HG03159 (cell line): ENCODE measurements around the gene BPIFB6.

Source experiments
- ATAC-seq: cut with Tn5 transposase; IDR thresholded peaks from one replicate; pipeline ENCODE4 v1.9.1; 2021; ENCODE audit warnings: mild to moderate bottlenecking, moderate library complexity; ENCODE audit not compliant: unreplicated experiment

The BPIFB6 gene

DNA sequence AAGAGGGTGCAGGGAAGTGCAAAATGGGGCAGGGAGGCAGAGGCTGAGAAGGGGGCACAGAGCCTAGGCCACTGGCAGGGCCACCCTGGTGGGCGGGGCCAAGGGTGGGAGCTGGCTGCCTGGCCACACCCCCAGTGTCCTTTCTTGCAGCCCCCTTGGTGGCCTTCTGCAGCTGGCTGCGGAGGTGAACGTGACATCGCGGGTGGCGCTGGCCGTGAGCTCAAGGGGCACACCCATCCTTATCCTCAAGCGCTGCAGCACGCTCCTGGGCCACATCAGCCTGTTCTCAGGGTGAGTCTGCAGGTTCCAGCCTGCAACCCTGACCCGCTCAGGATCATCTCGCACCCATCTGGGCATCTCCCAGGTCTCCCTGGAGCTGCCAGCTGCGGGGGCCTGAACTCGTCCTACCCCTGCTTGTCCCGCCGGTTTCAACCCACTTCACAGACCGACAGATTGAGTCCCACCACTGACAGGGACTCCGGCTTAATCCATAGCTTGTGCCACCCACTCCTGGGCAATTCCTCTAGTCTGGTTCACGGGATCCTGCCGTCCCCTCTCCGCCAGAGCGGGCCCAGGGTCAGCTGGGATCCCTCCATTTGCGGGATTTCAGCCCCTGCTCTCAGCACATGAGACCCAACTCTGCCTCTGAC is 28.4 kb downstream of the BPIFB6 start:
- ATAC-seq, result no peak

GRCh38 chr20:33061658-33062028 is 30.2 kb downstream of the BPIFB6 start:
- ATAC-seq, result no peak

DNA sequence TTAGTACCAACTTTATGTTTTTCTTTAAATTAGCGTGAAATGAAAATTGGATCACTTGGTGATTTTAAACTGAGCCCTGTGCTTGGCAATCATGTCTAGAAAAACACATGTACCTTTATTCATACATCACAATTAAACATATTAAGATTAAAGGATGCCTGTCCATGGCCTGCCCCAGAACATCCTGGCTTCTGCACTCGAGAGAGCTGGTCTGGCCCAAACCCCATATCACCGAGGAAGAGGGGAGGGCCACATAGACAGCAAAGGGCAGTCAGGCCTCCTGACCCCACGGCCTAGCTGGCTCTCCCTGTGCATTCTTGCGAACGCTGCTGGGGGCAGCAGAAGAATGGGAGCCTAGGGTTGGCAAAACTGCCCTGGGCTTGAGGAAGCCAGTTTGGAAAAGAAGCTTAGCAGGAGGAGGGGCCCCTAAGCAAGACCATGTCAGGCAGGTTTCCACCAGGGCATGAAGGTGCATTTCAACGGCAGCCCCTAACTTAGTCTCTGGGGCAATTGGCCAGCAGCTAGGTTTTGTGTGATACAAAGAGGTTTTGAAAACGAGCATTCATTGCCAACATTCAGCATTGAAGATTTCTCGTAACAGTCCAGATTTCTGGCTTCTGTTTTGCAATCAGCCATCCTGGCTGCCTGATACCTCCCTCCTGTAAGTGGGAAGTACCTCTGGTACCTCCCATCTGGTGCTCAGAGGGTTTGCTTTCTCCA is 30.8 kb downstream of the BPIFB6 start:
- no peak for ATAC-seq

DNA sequence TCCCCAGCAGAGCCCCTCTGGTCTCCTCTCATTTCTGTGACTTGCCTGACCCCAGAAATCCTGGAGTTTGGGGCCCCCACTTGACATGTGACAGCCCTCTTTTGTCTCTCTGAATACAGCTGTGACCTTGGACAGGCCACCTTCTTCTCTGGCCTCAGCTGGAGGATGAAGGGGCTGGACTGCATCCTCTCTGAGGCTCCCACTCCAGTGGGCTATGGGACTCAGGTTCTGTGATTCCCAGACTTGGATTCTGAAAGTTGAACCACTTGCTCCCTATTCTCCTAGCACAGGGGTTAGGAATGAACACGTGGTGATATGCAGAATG is 31.3 kb downstream of the BPIFB6 start:
- ATAC-seq, result no peak

DNA sequence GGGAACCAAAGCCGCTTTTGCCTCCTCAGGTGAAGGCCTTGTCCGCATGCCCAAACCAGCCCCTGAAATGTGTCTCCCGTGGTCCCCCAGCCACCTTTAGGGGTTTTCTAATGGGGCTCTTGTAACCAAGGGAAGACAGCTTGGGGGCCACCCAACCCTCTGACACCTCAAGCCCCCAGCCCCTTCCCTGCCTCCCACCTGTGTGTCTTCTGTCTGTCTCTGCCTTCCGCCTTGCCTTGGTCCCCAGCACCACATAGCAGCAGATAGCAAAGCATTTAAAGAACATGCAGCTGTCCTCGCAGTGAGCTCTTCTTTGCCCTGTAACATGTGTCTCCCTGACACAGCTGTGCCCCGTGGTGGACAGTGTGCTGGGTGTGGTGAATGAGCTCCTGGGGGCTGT is 31.8 kb downstream of the BPIFB6 start:
- ATAC-seq, result no peak

DNA sequence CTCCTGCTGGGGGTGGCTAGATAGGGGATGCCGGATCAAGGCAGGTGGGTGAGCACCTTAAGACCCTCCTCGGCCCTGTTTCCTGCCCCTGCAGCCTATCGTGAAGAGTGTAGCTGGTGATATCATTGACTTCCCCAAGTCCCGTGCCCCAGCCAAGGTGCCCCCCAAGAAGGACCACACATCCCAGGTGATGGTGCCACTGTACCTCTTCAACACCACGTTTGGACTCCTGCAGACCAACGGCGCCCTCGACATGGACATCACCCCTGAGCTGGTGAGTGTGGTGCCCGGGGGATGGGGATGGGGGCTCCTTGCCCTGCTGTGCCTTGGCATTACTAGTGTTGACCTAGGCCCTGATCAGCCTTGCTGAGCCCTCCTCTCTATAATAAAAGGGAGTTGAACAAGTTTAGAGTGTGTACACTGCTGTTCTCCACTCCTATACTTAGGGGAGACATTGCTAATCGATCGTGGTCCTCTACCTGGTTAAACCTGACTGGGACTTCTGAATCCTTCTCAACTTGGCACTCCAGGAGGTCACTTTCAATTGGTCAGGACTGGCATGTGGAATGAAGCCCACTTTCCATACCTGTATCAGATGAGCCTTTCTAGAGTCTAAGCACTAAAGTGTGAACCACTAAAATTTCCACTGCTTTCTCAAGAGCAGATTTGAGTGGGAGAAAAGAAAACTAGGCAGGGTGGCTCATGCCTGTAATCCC is 33.3 kb downstream of the BPIFB6 start:
- no peak for ATAC-seq

GRCh38 chr20:33065785-33066184 is 34.3 kb downstream of the BPIFB6 start:
- no peak for ATAC-seq

DNA sequence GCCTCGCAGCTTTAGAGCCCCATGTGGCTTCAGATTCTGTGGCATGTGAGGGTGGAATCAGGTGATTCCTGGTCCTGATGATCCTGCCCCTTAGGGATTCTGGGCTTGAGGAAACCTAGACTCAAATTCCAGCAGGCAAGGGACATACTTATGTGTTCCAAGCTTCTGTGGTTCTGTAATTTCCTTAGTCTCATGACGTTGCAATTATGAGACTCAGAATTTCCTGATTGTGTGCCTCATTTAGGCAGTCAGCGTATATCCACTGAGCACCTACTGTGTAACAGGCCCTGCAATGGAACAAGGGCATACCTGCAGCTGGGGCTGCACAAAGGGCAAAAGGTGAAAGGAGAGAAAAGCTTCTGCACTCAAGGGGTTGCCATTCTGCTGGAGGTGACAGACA is 36.4 kb downstream of the BPIFB6 start:
- no peak for ATAC-seq

- no peak for ATAC-seq
Observed at GRCh38 chr20:33068251-33068939, 36.9 kb downstream of the BPIFB6 start.

- no peak for ATAC-seq
Observed at GRCh38 chr20:33069673-33070072, 38.2 kb downstream of the BPIFB6 start.

GRCh38 chr20:33070111-33071053 is 38.9 kb downstream of the BPIFB6 start:
- no peak for ATAC-seq

GRCh38 chr20:33071198-33071597 is 39.8 kb downstream of the BPIFB6 start:
- no peak for ATAC-seq

DNA sequence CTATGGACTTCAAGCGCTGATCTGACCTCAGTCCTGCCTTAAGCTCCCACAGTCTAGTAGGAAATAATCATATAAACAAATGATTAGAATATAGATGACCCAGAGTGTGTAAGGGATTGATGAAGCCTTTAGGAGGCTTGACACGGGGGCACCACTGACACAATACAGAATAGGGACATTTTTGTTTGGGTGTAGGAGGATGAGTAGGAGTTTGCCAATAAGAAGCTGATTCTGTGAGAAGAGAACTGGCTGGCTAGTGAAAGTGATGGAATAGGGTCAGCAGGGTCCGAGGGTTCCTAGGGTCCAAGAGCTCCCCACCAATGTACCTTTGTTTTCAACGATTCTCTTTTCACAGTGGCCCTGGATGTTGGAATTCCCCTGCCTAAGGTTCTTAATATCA is 40.9 kb downstream of the BPIFB6 start:
- no peak for ATAC-seq

- no peak for ATAC-seq
Observed at GRCh38 chr20:33072813-33073212, 41.4 kb downstream of the BPIFB6 start.

DNA sequence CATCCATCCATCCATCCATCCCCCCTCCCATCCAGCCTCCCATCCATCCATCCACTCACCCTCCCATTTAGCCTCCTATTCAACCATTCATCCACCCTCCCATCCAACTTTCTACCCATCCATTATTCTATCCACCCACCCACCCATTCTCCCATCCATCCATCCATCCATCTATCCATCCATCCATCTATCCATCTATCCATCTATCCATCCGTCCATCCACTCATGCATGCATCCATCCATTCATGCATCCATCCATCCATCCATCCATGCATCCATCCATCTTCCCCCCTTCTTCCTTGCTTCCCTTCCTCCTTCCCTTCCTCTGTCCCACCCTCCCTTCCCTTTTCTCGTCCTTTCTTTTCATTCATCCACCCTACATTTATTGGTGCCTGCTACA is 43.2 kb downstream of the BPIFB6 start:
- ATAC-seq, result no peak

GRCh38 chr20:33075281-33075680 is 43.8 kb downstream of the BPIFB6 start:
- ATAC-seq, result no peak

- no peak for ATAC-seq
Observed at GRCh38 chr20:33076662-33077372, 45.4 kb downstream of the BPIFB6 start.

- ATAC-seq, result no peak
Observed at GRCh38 chr20:33079259-33079658, 47.8 kb downstream of the BPIFB6 start, which contains the start of gene BPIFB4. TSS of gene BPIFB4 (plus strand) at chr20:33079643. CDS start at chr20:33081527, 1,884 bp downstream.

DNA sequence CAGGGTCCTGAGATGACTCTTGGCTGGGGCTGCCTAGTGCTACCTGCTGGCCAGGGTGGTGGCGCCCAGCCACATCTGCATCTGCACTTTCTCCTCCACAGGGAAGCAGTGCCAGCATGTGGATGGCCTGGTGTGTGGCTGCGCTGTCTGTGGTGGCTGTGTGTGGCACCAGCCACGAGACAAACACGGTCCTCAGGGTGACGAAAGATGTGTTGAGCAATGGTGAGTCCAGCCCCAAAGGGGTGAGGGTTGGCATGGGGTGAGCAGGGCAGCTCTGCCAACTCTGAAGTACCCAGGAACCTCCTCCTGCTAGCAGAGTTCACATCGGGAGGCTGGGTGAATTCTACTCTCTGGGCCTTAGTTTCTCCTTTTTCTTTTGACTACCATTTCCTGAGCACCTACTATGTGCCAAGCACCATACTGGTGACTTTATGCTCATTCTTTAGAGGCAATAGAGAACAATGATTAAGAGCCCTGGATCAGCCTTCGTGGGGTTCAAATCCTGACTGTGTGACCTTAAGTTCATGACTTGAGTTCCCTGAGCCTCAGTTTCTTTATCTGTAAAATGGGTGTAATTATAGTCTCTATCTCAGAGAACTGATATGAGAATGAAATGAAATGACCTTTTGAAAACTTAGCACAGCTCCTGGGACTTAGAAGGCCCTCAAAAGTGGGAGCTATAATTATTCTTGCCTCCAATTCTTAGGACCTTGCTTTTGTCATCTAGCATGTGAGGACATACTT is 50.1 kb downstream of the BPIFB6 start:
- no peak for ATAC-seq
